DMS153 (cell line): ENCODE measurements around the gene CALN1.
"Not testable (repeated sequence)": the region's sequence is repeated elsewhere in the genome, so short reads cannot be mapped to it uniquely, and the experiment has no call there.

Experiments
- DNase-seq: peaks from one replicate; lab custom pipeline; 2025; lab: John Stamatoyannopoulos, UW

Gene CALN1

DNA sequence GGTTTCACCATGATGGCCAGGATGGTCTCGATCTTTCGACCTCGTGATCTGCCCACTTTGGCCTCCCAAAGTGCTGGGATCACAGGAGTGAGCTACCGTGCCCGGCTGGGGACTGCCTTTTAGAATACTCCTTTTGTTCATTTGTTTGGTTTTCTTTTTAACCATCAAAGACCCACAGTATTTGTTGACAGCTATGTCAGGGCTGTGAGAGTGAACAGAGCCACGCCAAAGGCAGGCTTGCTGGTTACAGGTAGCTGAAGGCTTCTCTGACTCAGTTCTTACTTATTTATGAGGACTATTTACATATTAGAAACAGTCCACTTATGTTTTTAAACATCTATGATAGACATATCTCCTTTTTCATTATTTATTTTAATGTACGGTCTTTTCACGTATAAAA is 544.5 kb downstream of the CALN1 start:
- no peak for DNase-seq

GRCh38 chr7:71865172-71865571 is 547.0 kb downstream of the CALN1 start:
- DNase-seq: no peak

DNA sequence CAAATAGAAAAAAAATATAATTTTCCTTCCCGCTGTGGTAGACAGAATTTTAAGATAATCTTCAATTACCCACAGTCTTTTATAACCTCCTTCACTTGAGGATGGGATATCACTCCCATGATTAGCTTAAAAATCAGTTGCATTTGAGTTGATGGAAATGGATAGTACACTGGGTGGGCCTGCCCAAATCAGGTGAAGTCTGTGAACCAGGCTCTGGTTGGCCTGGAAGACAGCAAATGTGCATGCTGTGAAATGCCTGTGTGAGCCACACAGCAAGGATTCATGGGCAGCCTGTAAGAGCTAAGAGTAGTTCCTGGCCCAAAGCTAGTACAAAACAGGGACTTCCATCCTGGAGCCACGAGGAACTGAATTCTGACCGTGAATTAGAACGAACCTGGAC is 548.0 kb downstream of the CALN1 start:
- no peak for DNase-seq

DNA sequence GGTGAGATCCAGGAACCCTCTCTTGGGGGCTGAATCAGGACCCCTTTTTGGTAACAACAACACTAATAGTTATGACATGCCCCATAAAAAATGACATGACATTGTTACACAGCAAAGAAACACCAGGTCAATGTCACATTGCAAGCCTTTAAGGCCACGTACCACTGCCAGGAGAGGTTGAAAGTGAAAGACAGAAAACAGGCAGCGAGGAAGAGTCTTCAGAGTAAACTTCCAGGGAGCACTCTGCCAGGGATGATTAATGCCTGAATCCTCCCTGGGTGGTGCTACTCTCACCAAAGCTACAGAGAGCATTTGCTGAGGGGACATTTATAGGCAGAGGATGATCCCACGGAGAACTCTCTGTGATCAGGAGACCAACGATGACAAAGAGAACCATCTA is 551.6 kb downstream of the CALN1 start:
- no peak for DNase-seq

GRCh38 chr7:71857338-71857737 is 554.8 kb downstream of the CALN1 start:
- no peak for DNase-seq

DNA sequence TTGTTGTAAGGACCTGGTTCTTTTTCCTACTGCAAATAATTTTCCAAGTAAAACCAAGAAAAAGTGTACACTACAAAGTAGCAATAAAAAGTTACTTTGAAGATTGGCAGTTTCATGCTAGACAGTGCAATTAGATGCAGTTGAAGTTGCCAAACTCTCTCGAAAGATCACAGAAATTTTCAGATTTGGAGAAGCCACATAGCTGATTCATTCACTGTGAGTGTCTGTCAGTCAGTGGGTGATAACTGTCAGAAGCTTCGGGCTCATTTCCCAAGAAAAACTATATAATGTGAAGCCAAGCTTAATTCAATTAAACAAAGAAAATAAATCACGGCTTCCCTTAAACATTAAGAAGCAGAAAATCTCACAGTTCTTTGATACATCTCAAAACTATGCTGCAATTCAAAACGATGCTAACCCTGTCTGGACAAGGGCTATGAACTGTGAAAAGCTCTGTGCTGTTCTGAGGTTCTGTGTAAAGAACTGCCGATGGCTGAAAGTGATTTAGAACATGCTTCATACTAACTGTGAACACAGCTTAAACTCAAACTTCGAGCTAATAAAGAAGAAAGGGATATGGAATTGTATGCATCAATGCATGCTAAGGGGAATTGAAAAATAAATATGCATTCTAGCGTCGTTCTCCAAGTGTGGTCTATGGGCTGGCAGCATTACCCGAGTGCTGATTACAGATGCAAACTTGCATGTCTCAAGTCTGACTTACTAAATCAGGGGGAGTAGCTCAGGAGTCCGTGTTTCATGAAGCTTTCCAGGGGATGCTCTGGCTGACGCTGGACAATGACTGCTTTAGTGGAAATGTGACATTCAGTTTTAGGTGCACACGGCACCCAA is 557.4 kb downstream of the CALN1 start:
- DNase-seq: no peak

DNA sequence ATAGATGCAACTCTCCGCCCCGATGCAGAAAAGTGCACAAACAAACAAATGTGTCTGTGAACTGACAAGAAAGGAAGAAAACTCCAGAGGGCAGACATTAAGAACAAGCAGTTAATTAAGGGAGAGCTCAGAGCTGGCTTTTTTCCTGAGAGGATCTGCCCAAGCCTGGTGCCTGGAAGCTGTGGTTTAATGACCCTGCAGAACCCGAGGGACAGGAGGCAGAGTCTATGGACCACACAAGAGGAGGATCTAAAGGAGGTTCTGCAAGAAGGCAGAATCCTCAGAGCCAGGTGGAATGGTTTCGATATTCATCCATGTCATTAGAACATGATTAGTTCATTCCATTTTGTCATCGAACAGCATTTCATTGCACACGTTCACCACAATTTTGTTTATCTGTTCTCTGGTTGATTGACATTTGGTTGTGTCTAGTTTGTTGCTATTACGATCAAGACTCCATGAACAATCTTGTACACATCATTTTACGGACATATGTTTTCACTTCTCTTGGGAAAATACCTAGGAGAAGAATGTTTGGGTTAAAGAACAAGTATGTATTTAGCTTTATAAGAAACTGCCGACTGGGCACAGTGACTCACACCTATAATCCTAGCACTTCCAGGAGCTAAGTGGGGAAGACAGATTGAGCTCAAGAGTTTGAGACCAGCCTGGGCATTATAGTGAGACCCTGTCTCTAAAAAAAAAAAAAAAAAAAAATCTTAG is 560.2 kb downstream of the CALN1 start:
- no peak for DNase-seq

GRCh38 chr7:71846160-71846559 is 566.0 kb downstream of the CALN1 start:
- no peak for DNase-seq

DNA sequence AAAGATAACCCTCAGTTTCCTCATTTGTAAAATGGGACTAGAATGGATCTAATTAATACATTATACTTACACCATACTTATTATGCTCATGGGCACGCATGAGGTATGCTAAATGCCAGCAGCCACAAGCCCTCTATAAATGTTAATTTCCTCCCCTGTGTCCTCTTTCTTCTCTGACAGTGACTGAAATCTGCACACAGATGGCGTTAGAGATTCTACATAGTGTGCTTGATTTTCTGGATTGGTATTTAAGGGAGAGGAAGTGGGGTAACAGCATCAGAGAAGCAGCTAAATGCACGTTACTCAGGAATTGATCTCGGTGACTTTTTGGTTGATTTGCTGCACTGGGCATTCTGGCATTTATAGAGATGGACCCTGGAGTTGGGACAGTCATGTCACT is 568.5 kb downstream of the CALN1 start:
- no peak for DNase-seq

DNA sequence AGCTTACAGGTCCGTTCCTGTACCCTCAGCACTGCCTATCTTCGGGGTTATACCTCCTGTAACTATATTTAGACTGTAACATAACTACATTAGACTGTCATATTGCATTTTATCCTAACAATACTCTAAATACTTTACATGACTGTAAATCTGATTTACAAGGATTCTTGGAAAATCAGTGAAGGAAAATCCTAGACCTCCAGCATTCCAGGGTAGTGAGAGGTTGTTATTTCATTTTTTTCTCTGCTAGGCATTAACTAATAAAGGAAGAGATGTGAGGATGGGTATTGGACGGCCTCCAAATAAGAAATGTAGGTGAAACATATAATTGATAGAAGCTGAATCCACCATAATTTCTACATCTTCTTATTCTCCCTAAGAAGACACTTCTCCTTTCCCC is 569.4 kb downstream of the CALN1 start:
- DNase-seq: no peak

DNA sequence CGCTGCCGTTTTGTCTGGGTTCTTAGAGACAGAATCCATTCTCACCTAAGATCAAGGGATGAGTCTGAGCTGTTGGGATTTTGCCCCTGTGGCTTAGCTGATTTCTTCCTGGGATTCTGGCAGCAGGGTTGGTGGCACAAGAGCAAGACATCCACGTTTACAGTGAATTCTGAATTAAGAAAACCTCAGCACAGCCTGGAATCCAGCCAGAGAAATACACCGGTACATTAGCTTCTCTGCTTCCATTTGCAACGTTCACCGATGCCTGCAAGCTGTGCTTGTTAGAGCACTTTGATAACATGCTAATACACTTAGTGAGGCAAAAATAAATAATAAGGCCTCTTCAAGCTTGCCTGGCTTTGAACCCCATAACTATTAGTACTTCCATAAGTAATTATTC is 569.8 kb downstream of the CALN1 start:
- DNase-seq: no peak

GRCh38 chr7:71835056-71835455 is 577.1 kb downstream of the CALN1 start:
- DNase-seq: no peak

GRCh38 chr7:71829515-71829914 is 582.6 kb downstream of the CALN1 start:
- no peak for DNase-seq

GRCh38 chr7:71828361-71828760 is 583.8 kb downstream of the CALN1 start:
- DNase-seq: no peak

DNA sequence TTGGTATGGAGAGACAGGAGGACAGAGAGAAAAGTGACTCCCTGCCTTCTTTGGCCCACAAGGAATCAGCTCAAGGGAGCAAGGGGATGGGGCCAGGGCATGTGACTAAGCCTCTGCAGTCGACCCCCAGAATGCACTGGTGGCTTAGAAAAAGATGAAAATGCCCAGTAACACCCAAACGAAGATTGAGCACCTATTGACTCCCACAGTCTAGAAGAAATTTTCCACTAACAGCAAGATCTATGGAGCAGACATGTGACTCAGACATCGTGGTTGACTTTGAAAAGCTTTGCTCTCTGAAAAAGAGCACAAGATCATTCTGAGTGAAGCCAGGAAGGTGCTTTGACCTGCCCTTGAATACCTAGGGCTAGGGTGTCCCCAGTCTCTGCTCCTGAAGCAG is 586.0 kb downstream of the CALN1 start:
- DNase-seq: no peak

GRCh38 chr7:71824006-71824760 is 588.0 kb downstream of the CALN1 start:
- no peak for DNase-seq

DNA sequence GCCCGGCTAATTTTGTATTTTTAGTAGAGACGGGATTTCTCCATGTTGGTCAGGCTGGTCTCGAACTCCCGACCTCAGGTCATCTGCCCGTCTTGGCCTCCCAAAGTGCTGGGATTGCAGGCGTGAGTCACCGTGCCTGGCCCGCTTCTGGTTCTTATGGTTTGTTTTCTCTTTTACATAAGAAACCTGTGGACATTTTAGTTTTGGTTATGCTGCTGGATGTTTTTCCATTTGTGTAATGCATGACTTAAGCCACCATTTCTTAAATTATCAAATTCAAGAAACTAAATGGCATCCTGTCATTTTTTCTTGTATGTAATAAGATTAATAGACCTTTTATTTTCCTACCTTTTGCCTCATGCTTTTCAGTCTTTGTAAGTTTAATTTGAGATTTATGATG is 589.7 kb downstream of the CALN1 start:
- not testable (repeated sequence) for DNase-seq

- DNase-seq: no peak
These were observed 594.2 kb downstream of the CALN1 start for GRCh38 chr7:71817916-71818315.

GRCh38 chr7:71808115-71808514 is 604.0 kb downstream of the CALN1 start:
- DNase-seq: no peak

GRCh38 chr7:71804256-71804655 is 607.9 kb downstream of the CALN1 start:
- DNase-seq: no peak

DNA sequence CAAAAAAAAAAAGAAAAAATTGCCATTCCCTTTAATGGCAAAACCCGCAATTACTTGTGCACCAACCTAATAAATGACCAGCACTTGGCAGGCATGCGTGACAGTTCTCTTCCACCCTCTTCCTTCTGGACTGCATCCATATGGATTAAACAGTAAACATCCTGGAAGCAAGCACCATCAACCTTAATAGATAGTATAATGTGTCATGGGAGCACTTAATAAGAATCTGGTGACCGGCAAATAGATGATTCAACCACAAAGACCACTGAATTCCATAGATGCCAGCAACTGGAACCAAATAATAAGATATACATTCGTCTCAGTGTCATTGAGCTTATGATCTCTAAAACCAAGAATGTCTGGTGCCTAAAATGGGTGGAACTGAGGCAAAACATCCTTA is 610.2 kb downstream of the CALN1 start:
- no peak for DNase-seq

- no peak for DNase-seq
These were observed 611.8 kb downstream of the CALN1 start for GRCh38 chr7:71800321-71800720.

- DNase-seq: no peak
These were observed 616.7 kb downstream of the CALN1 start for GRCh38 chr7:71795410-71795809.
